OCI-LY1 (cell line): ENCODE data around the gene PODXL2.

Experiments
- CTCF ChIP-seq: fragments of 200-600 bp; sonication (generic), shearing (Covaris generic); IDR thresholded peaks from 2 replicates; pipeline ENCODE4 v1.5.1; 2017; ENCODE audit warnings: mild to moderate bottlenecking, antibody characterized with exemption, low read length, moderate library complexity, mixed read lengths
- EZH2 ChIP-seq: fragments of 200-600 bp; sonication (generic), shearing (Covaris generic); IDR thresholded peaks from 2 replicates; pipeline ENCODE4 v1.8.0; 2017; ENCODE audit warnings: borderline replicate concordance, mixed run types, mild to moderate bottlenecking, antibody characterized with exemption, low read length, moderate library complexity, mixed read lengths

DNA sequence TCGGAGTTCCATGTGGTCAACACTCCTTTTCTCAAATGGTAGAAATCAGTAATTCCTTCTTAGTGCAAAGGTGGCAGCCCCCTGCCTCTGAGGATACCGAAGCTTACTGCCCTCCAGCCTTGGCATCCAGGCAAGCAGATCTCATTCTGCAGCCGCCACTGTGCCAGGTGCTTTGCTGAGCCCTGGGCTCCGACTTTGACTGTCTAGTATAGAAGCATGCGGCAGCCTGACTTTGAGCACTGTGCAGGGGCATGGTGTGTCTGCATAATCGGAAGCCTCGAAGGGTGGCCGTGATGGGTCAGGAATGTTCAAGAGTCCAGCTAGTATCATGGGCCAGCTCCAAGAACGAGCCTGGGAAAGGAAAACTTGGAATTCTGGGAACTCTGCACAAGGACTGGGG lies 83.5 kb downstream of the PODXL2 start:
- no peak for TF ChIP-seq EZH2
- no peak for TF ChIP-seq CTCF
